HepG2 (cell line): ENCODE data around the gene PIANP. TPM values are rescaled to one million over a fixed set of nuclear protein-coding genes. Genes with fewer than 3 reads are reported as not detected.

Experiments
- ATAC-seq: fragments of 200-7000 bp; cut with Tn5 transposase; 3 replicates; pipeline ENCODE4 v1.9.1; 2020; ENCODE audit warnings: mild to moderate bottlenecking, moderate library complexity
- BruUV-seq: library from RNA; stranded (reverse); fragments of 400-500 nt; replicated peaks from 2 replicates; lab custom pipeline; 2021; lab: Mats Ljungman, UMichigan
- CTCF ChIA-PET: fragments of 300-600 bp; formaldehyde crosslinking; extraction: SDS; loops from one replicate; lab custom pipeline; 2021; ENCODE audit warnings: low total read pairs, inconsistent platforms, low intra/inter-chr PET ratio; lab: Yijun Ruan, JAX
- POLR2A ChIA-PET: fragments of 350-600 bp; sonication (Branson Sonifier 250); formaldehyde crosslinking; loops from one replicate; lab custom pipeline; 2020; ENCODE audit warnings: antibody characterized with exemption, inconsistent platforms; lab: Yijun Ruan, JAX
- DNase-seq: peaks from one replicate; pipeline ENCODE4 v3.0.0-alpha.2; 2015; ENCODE audit warnings: low spot score
- FAIRE-seq: peaks from 3 replicates; lab custom pipeline; 2011; peaks lifted over from hg19 to GRCh38; lab: Jason Lieb, UNC
- H2AFZ ChIP-seq: one replicate; pipeline ENCODE4 v1.6.1; 2011; ENCODE audit warnings: low read length, inconsistent platforms
- H3K27ac ChIP-seq: fragments of 300-600 bp; 3 replicates; pipeline ENCODE4 v1.8.0; 2011; ENCODE audit warnings: mixed run types, mild to moderate bottlenecking, mixed read lengths, low read length, inconsistent platforms; ENCODE audit not compliant: insufficient read depth; ENCODE audit errors: extremely low read length
- H3K27me3 ChIP-seq, 2 experiments: fragments of 200-600 bp in 1 of 2; 2 replicates in 1 of 2; 3 replicates in 1 of 2; pipeline versions ENCODE4 v1.6.0 to v1.8.0; 2011; ENCODE audit warnings: low read length in 2 of 2, mild to moderate bottlenecking in 2 of 2, moderate library complexity in 2 of 2, inconsistent platforms in 1 of 2; ENCODE audit not compliant: insufficient read depth in 2 of 2, control insufficient read depth in 1 of 2
- H3K36me3 ChIP-seq, 2 experiments: fragments of 200-600 bp in 1 of 2; replicated peaks in 1 of 2; 2 replicates in 1 of 2; 3 replicates in 1 of 2; pipeline versions ENCODE4 v1.5.1 to v1.8.0; 2011; ENCODE audit warnings: low read length in 2 of 2, inconsistent platforms in 1 of 2; ENCODE audit not compliant: insufficient read depth in 2 of 2, control insufficient read depth in 1 of 2
- H3K4me1 ChIP-seq: 2 replicates; pipeline ENCODE4 v1.5.1; 2012; ENCODE audit warnings: low read length, inconsistent platforms; ENCODE audit not compliant: insufficient read depth
- H3K4me2 ChIP-seq: 2 replicates; pipeline ENCODE4 v1.6.0; 2011; ENCODE audit warnings: low read depth, low read length, inconsistent platforms
- H3K4me3 ChIP-seq, 3 experiments: fragments of 200-600 bp in 1 of 3; sonication (generic), shearing (Covaris generic) in 1 of 3; replicated peaks in 1 of 3; 2 replicates each; pipeline ENCODE4 v1.5.1; 2011 to 2016; ENCODE audit warnings: low read length in 3 of 3, inconsistent platforms in 2 of 3, low read depth in 2 of 3, mild to moderate bottlenecking in 2 of 3, control low read depth in 1 of 3, mixed read lengths in 1 of 3; ENCODE audit not compliant: insufficient read depth in 1 of 3
- H3K79me2 ChIP-seq: one replicate; pipeline ENCODE4 v1.6.1; 2011; ENCODE audit warnings: low read length, inconsistent platforms; ENCODE audit not compliant: insufficient read depth
- H3K9ac ChIP-seq: 2 replicates; pipeline ENCODE4 v1.6.0; 2011; ENCODE audit warnings: mild to moderate bottlenecking, low read depth, low read length, inconsistent platforms; ENCODE audit not compliant: insufficient read depth
- H3K9me3 ChIP-seq: 2 replicates; pipeline ENCODE4 v1.5.1; 2012; ENCODE audit warnings: mild to moderate bottlenecking, low read length
- H4K20me1 ChIP-seq: 2 replicates; pipeline ENCODE4 v1.6.0; 2011; ENCODE audit warnings: inconsistent platforms, mild to moderate bottlenecking, low read length, moderate library complexity; ENCODE audit not compliant: insufficient read depth
- CEBPG ChIP-seq: IDR thresholded peaks from 2 replicates; pipeline ENCODE4 v1.6.1; 2016
- DPF2 ChIP-seq: sonication (generic); formaldehyde crosslinking; IDR thresholded peaks from 2 replicates; pipeline ENCODE4 v1.4.0; 2020; ENCODE audit warnings: mild to moderate bottlenecking, low read depth, missing genetic modification reagents, borderline replicate concordance
- GLI4 ChIP-seq: sonication (generic); formaldehyde crosslinking; IDR thresholded peaks from 2 replicates; pipeline ENCODE4 v1.5.1; 2020; ENCODE audit warnings: missing genetic modification reagents, mild to moderate bottlenecking, moderate library complexity, borderline replicate concordance
- HNF1B ChIP-seq: sonication (generic); formaldehyde crosslinking; IDR thresholded peaks from 2 replicates; pipeline ENCODE4 v1.5.1; 2020; ENCODE audit warnings: mild to moderate bottlenecking, moderate library complexity, missing genetic modification reagents
- HNF4A ChIP-seq: sonication (generic); formaldehyde crosslinking; IDR thresholded peaks from 2 replicates; pipeline ENCODE4 v1.4.0; 2020; ENCODE audit warnings: missing genetic modification reagents
- MTA1 ChIP-seq: sonication (generic); formaldehyde crosslinking; IDR thresholded peaks from 2 replicates; pipeline ENCODE4 v1.4.0; 2020; ENCODE audit warnings: missing genetic modification reagents, mild to moderate bottlenecking, borderline replicate concordance
- SIX4 ChIP-seq: sonication (generic); formaldehyde crosslinking; IDR thresholded peaks from 2 replicates; pipeline ENCODE4 v1.4.0; 2020; ENCODE audit warnings: missing genetic modification reagents
- SNAPC2 ChIP-seq: sonication (generic); formaldehyde crosslinking; IDR thresholded peaks from 2 replicates; pipeline ENCODE4 v1.8.1; 2022; ENCODE audit warnings: mild to moderate bottlenecking, missing genetic modification reagents
- TBL1XR1 ChIP-seq: fragments of 150-350 bp; IDR thresholded peaks from 2 replicates; pipeline ENCODE4 v1.6.1; 2014; ENCODE audit warnings: borderline replicate concordance, low read length; ENCODE audit not compliant: partially characterized antibody
- TBX2 ChIP-seq: sonication (generic); formaldehyde crosslinking; IDR thresholded peaks from 2 replicates; pipeline ENCODE4 v1.5.0; 2020; ENCODE audit warnings: missing genetic modification reagents, mild to moderate bottlenecking, borderline replicate concordance
- ZNF407 ChIP-seq: sonication (generic); formaldehyde crosslinking; IDR thresholded peaks from one replicate; pipeline ENCODE4 v1.5.1; 2020; ENCODE audit warnings: mild to moderate bottlenecking, missing genetic modification reagents; ENCODE audit errors: not compliant biosample characterization
- ZNF431 ChIP-seq: sonication (generic); formaldehyde crosslinking; IDR thresholded peaks from 2 replicates; pipeline ENCODE4 v1.9.0; 2022; ENCODE audit warnings: missing genetic modification reagents, low read depth, mild to moderate bottlenecking, borderline replicate concordance
- ZNF530 ChIP-seq: sonication (generic); formaldehyde crosslinking; IDR thresholded peaks from 2 replicates; pipeline ENCODE4 v1.5.0; 2020; ENCODE audit warnings: low read depth, mild to moderate bottlenecking, missing genetic modification reagents
- ZNF619 ChIP-seq: sonication (generic); formaldehyde crosslinking; IDR thresholded peaks from 2 replicates; pipeline ENCODE4 v1.4.0; 2020; ENCODE audit warnings: mild to moderate bottlenecking, missing genetic modification reagents
- ZSCAN21 ChIP-seq: sonication (generic); formaldehyde crosslinking; IDR thresholded peaks from 2 replicates; pipeline ENCODE4 v1.8.0; 2022; ENCODE audit warnings: mild to moderate bottlenecking, missing genetic modification reagents, moderate library complexity, borderline replicate concordance
- ZSCAN25 ChIP-seq: sonication (generic); formaldehyde crosslinking; IDR thresholded peaks from 2 replicates; pipeline ENCODE4 v1.8.0; 2022; ENCODE audit warnings: mild to moderate bottlenecking, missing genetic modification reagents
- WGBS: methylation state at CpG from one replicate; pipeline ENCODE4 v1.1.6; 2017; ENCODE audit warnings: low lambda C conversion rate; 5-methylcytosine and 5-hydroxymethylcytosine counted together
- in situ Hi-C: cut with HindIII; loops from 2 replicates; pipeline ENCODE4 v1.10.0; 2017; ENCODE audit warnings: low pct_unique_long_range_greater_than_20kb; ENCODE audit not compliant: extremely low pct_ligation_motif_present
- intact Hi-C: fragments of 100-400 bp; cut with micrococcal nuclease; formaldehyde crosslinking; loops from one replicate; pipeline ENCODE4 v1.10.0; 2022; ENCODE audit not compliant: unreplicated experiment
- polyA plus RNA-seq, 8 experiments: library from polyadenylated mRNA; depleted of rRNA in 3 of 8; stranded (reverse) in 7 of 8; unstranded in 1 of 8; fragments of >200 nt; fragmentation: Illumina TruSeq in 4 of 8; extraction: Trizol in 4 of 8; gene quantifications; 2 replicates each; pipeline versions ENCODE4 v1.2.1 to v1.2.3, GENCODE V29; 2011 to 2016; ENCODE audit warnings: low read depth in 4 of 8, missing spikeins in 1 of 8, mixed read lengths in 1 of 8; ENCODE audit not compliant: insufficient read depth in 1 of 8
- total RNA-seq, 5 experiments: library from RNA; depleted of rRNA; stranded (reverse); fragments of >200 nt; fragmentation: Illumina TruSeq; extraction: Trizol; gene quantifications; 2 replicates each; pipeline ENCODE4 v1.2.3, GENCODE V29; 2016; ENCODE audit warnings: low read depth in 1 of 5

The PIANP gene
- total and polyA plus RNA-seq, 2 of the 13 experiments (the other 11 are each of a cell fraction or from before 2014, with no cell fraction given): not detected

- BruUV-seq: TSS peak; percentile 79
- ChIA-PET POLR2A (interaction anchor here (0.7 to 2.6 kb wide), 33 partner anchors 9 to 388 kb away, joined by 3 to 111 read pairs (median 5); partner anchors contain the start of genes CD4, CDCA3, GAPDH and LTBR), CTCF (no interaction called here)
- Histone ChIP-seq H3K9ac (peak overlapping the region; percentile 85), H4K20me1 (no peaks in the 10 kb centered on the region), H3K27me3 (no peaks in the 10 kb centered on the region), H3K4me3 (peak overlapping the region; percentile 46 to 74 (median 51)), H3K79me2 (peaks cover 3% of the 10 kb centered on the region), H3K4me2 (peak overlapping the region; percentile 98), H3K36me3 (peaks cover 0 to 16% of the 10 kb centered on the region in 2 experiments; a peak in 3 of 5 replicates), H3K27ac (peak overlapping the region; percentile 82), H3K4me1 (peaks cover 29% of the 10 kb centered on the region), H3K9me3 (no peaks in the 10 kb centered on the region), H2AFZ (peak overlapping the region; percentile 57)
- intact Hi-C loops (loop anchor here (2.0 kb wide), 1 partner anchor 36 kb away; the partner anchor contains the start of gene ZNF384), in situ Hi-C loops (no loop called here)
- DNase-seq (peak; percentile 20), ATAC-seq (peak; percentile 55), FAIRE-seq (no peak)
- 13% methylated on average over 10 of the region's 10 CpGs for WGBS
- TF ChIP-seq SNAPC2 (0 out of 2 replicates have a peak, but pooled peaks have one; percentile 21), ZSCAN21 (CRISPR knock-in tag) (no peak), TBX2 (CRISPR knock-in tag) (no peak), ZNF431 (CRISPR knock-in tag) (no peak), ZNF530 (no peak), HNF1B (CRISPR knock-in tag) (no peak), CEBPG (CRISPR knock-in tag) (no peak), ZNF619 (CRISPR knock-in tag) (no peak), MTA1 (CRISPR knock-in tag) (no peak), TBL1XR1 (no peak), GLI4 (CRISPR knock-in tag) (no peak), SIX4 (CRISPR knock-in tag) (no peak), ZNF407 (no peak), HNF4A (CRISPR knock-in tag) (no peak), ZSCAN25 (CRISPR knock-in tag) (no peak), DPF2 (CRISPR knock-in tag) (no peak)
Measured at GRCh38 chr12:6724409-6724797, 23.8 kb upstream of the PIANP start.
